ENCODE data around the gene RTKN2.

DNA sequence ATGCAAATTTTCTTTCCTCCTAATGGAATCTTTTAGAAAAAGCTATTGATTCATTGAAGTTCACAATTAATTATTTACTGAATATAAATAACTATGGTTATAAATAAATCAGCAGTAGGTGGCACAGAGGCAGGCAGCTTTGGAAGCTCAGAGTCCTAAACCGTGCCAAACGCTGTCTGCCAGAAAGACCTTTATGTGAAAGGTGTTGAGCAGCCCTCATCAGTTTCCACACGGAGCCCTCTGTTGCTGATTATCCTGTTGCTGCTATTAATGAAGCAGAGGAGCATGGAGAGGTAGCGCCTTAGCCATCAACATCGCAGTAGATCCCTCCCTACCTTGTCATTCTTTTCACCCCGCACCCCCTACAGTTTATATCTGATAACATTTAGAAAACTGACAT is 51.0 kb downstream of the RTKN2 start:
- TF ChIP-seq, protein P1, sequence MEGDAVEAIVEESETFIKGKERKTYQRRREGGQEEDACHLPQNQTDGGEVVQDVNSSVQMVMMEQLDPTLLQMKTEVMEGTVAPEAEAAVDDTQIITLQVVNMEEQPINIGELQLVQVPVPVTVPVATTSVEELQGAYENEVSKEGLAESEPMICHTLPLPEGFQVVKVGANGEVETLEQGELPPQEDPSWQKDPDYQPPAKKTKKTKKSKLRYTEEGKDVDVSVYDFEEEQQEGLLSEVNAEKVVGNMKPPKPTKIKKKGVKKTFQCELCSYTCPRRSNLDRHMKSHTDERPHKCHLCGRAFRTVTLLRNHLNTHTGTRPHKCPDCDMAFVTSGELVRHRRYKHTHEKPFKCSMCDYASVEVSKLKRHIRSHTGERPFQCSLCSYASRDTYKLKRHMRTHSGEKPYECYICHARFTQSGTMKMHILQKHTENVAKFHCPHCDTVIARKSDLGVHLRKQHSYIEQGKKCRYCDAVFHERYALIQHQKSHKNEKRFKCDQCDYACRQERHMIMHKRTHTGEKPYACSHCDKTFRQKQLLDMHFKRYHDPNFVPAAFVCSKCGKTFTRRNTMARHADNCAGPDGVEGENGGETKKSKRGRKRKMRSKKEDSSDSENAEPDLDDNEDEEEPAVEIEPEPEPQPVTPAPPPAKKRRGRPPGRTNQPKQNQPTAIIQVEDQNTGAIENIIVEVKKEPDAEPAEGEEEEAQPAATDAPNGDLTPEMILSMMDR (IDR thresholded peaks at IDR 0.05) = no peak
- no peak for TF ChIP-seq POLR2A (IDR thresholded peaks at IDR 0.05)
- TF ChIP-seq POLR2AphosphoS5 (IDR thresholded peaks at IDR 0.05; ENCODE audit: insufficient read depth in 1 of 2, low read depth in 1 of 2) = no peak
